Heart right ventricle (tissue), 16 donors: ENCODE results near the gene TAF11L4. TPM values are rescaled to one million over a fixed set of nuclear protein-coding genes. Genes with fewer than 3 reads are reported as not detected.
"Not testable (repeated sequence)": the region's sequence is repeated elsewhere in the genome, so short reads cannot be mapped to it uniquely, and the experiment has no call there.

ENCODE experiments used
- ATAC-seq, 8 donors: fragments of 200-7000 bp; cut with Tn5 transposase; one replicate each; pipeline ENCODE4 v1.9.1; 2020; ENCODE audit warnings: mild to moderate bottlenecking in 8 of 8, moderate library complexity in 8 of 8, moderate number of reproducible peaks in 1 of 8
- DNase-seq, 2 donors: peaks; one replicate each; pipeline ENCODE4 v3.0.0-alpha.2; 2020
- H3K27ac ChIP-seq, 10 donors: fragments of 200-600 bp; sonication (generic) in 2 of 10; one replicate each; pipeline versions ENCODE4 v1.5.0 to v1.8.0; 2020 to 2022; ENCODE audit warnings: mild to moderate bottlenecking in 3 of 10
- H3K27me3 ChIP-seq, 7 donors: fragments of 200-600 bp; one replicate each; pipeline ENCODE4 v1.8.0; 2021 to 2022; ENCODE audit warnings: mild to moderate bottlenecking in 2 of 7
- H3K36me3 ChIP-seq, 9 donors: fragments of 200-600 bp; sonication (generic) in 1 of 9; one replicate each; pipeline versions ENCODE4 v1.5.0 to v1.8.0; 2020 to 2022; ENCODE audit warnings: mild to moderate bottlenecking in 2 of 9
- H3K4me1 ChIP-seq, 9 donors: fragments of 200-600 bp; sonication (generic) in 1 of 9; one replicate each; pipeline versions ENCODE4 v1.5.0 to v1.8.0; 2020 to 2022; ENCODE audit warnings: mild to moderate bottlenecking in 4 of 9
- H3K4me3 ChIP-seq, 10 donors: fragments of 200-600 bp; sonication (generic) in 2 of 10; one replicate each; pipeline versions ENCODE4 v1.5.0 to v1.8.0; 2020 to 2022; ENCODE audit warnings: mild to moderate bottlenecking in 7 of 10, moderate library complexity in 2 of 10
- H3K9me3 ChIP-seq, 11 donors: fragments of 200-600 bp in 10 of 11; sonication (generic) in 2 of 11; one replicate each; pipeline versions ENCODE4 v1.5.0 to v1.8.0; 2013 to 2022; ENCODE audit warnings: mild to moderate bottlenecking in 2 of 11, control low read depth in 1 of 11, moderate library complexity in 1 of 11
- WGBS, 2 donors: extraction: QIAGEN DNeasy Blood & Tissue Kit; methylation state at CpG; one replicate each; pipeline ENCODE4 v1.1.7; 2013; ENCODE audit warnings: inconsistent platforms in 1 of 2; 5-methylcytosine and 5-hydroxymethylcytosine counted together
- intact Hi-C, 10 donors: fragments of 100-400 bp; cut with DNase I; formaldehyde crosslinking; loops; one replicate each; pipeline versions ENCODE4 v1.11.1 to v1.14.2; 2022
- long read RNA-seq, 3 donors: library from polyadenylated mRNA; unstranded; transcript quantifications; one replicate each; pipeline ENCODE4 v2.0.0, GENCODE V29; 2020 to 2021
- polyA plus RNA-seq, 2 donors: library from polyadenylated mRNA; stranded (reverse); fragments of 200-250 nt; gene quantifications; one replicate each; pipeline ENCODE4 v1.2.3, GENCODE V29; 2013
- total RNA-seq, 10 donors: library from RNA; stranded (reverse); fragmentation: NEBNext Ultra II Directional in 3 of 10; extraction: Animal tissue kit (Norgen Biotek cat#: 25700) in 3 of 10; gene quantifications; one replicate each; pipeline versions ENCODE4 v1.2.1 to v1.2.4, GENCODE V29; 2021 to 2023
- TF ChIP-seq, protein P1 (sequence below), 9 donors: fragments of 200-600 bp; sonication (generic) in 2 of 9; IDR thresholded peaks; one replicate each; pipeline versions ENCODE4 v1.5.0 to v1.8.0; 2021 to 2022; ENCODE audit warnings: antibody characterized with exemption in 9 of 9, mild to moderate bottlenecking in 5 of 9, moderate library complexity in 1 of 9
- donor health status: Arrhythmogenic right ventricular cardiomyopathy.
- donor health status: ischemic (EF 13 %, LVEDD 7.1; RV severe dilation, severe dysfunction).
- donor health status: healthy with polysubstance abuse.
- donor health status: DM: no; HTN: yes; CAD: no.
- donor health status: DM: no; HTN: no; CAD: no.
- donor health status: ischemic (EF 25% LVEDD 6.9; RV normal size, moderate dysfunction).
- donor health status: ischemic (EF 25% LVEDD 5.7; RV mildly dilated, moderate dysfunction).
- donor health status: healthy.
- donor health status: DM: yes; HTN: yes; CAD: no.
- donor health status: Ischemic cardiomyopathy.
- donor health status: ischemic (EF 35%, LVEDD 5.7; RV mildly dilated, moderate dysfunction).
- donor health status: nonischemic (EF 11% LVEDD 7.7; RV severe dilation, severe dysfunction).
- donor health status: DM: yes; HTN: yes; CAD: no.
- donor health status: PGD.
- donor health status: ischemic (EF 29% LVEDD 5.4; RV normal size, mild dysfunction).
- donor health status: nonischemic (EF 23%, LVEDD 6.1; RV moderate dilation, normal function).

Gene TAF11L4
- total RNA-seq, result not detected
- polyA plus RNA-seq, result not detected
- long read RNA-seq, donor 1, result 0 reads
- long read RNA-seq, donor 2, result 0 reads
- long read RNA-seq, donor 3, result 0 reads

GRCh38 chr5:17521501-17521900 lies at the start of gene TAF11L4:
Gene TAF11L4 (plus strand): TSS chr5:17521801.
- H3K27ac ChIP-seq, H3K36me3 ChIP-seq, intact Hi-C loops, H3K27me3 ChIP-seq, DNase-seq, H3K4me1 ChIP-seq, H3K4me3 ChIP-seq, ATAC-seq: not testable (repeated sequence)
- H3K9me3 ChIP-seq, result peaks cover 0 to 13% (median 0%) of the 10 kb centered on the region in 11 donors
- no CpG with 5 or more reads among the region's 15 CpGs for WGBS, 2 donors

GRCh38 chr5:17475064-17475463 lies 46.5 kb upstream of the TAF11L4 start:
- H3K4me1 ChIP-seq, DNase-seq, intact Hi-C loops, H3K9me3 ChIP-seq, H3K27ac ChIP-seq, H3K4me3 ChIP-seq, H3K36me3 ChIP-seq, ATAC-seq, H3K27me3 ChIP-seq: not testable (repeated sequence)

- TF ChIP-seq, protein P1, sequence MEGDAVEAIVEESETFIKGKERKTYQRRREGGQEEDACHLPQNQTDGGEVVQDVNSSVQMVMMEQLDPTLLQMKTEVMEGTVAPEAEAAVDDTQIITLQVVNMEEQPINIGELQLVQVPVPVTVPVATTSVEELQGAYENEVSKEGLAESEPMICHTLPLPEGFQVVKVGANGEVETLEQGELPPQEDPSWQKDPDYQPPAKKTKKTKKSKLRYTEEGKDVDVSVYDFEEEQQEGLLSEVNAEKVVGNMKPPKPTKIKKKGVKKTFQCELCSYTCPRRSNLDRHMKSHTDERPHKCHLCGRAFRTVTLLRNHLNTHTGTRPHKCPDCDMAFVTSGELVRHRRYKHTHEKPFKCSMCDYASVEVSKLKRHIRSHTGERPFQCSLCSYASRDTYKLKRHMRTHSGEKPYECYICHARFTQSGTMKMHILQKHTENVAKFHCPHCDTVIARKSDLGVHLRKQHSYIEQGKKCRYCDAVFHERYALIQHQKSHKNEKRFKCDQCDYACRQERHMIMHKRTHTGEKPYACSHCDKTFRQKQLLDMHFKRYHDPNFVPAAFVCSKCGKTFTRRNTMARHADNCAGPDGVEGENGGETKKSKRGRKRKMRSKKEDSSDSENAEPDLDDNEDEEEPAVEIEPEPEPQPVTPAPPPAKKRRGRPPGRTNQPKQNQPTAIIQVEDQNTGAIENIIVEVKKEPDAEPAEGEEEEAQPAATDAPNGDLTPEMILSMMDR (IDR thresholded peaks at IDR 0.05), result no peak
- Histone ChIP-seq H3K4me3 (no peak overlapping the region), H3K27ac (no peak overlapping the region), H3K27me3 (peaks cover 0 to 6% (median 0%) of the 10 kb centered on the region in 7 donors), H3K36me3 (no peaks in the 10 kb centered on the region), H3K9me3 (no peaks in the 10 kb centered on the region), H3K4me1 (no peaks in the 10 kb centered on the region)
- intact Hi-C loops, result no loop called here
- DNase-seq (no peak), ATAC-seq (no peak)
- WGBS, 2 donors, result 51 to 64% methylated on average over 3 of the region's 3 CpGs
Observed at GRCh38 chr5:17477043-17477442, 44.6 kb upstream of the TAF11L4 start.

- H3K27ac ChIP-seq, result no peak overlapping the region
- no peaks in the 10 kb centered on the region for H3K4me1 ChIP-seq
- intact Hi-C loops, result no loop called here
- no peak overlapping the region for H3K4me3 ChIP-seq
- peaks cover 0 to 6% (median 0%) of the 10 kb centered on the region in 7 donors for H3K27me3 ChIP-seq
- DNase-seq, result no peak
- no peaks in the 10 kb centered on the region for H3K9me3 ChIP-seq
- no peak for ATAC-seq
- 51 to 55% methylated on average over 7 of the region's 7 CpGs for WGBS, 2 donors
- TF ChIP-seq, protein P1 (IDR thresholded peaks at IDR 0.05), result no peak
- no peaks in the 10 kb centered on the region for H3K36me3 ChIP-seq
Observed at GRCh38 chr5:17477573-17478265, 43.9 kb upstream of the TAF11L4 start.

DNA sequence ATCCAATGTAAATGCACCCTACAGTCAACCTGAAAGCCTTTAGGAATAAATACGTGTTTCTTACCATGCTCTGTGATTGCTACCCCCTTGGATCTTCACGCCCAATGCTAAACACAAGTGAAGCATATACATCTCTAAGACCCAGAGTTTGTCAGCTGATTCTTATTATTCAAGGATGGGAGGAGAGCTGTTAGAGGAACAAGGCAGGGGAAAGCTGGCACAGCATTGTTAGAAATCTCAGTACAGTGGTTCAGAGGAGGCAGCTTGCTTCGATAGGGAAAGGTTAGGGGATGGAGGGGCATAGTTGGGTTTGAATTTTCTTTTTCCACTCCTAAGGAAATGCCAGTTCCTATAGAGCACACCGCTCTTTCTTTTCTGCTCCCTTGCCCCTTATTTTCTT lies 40.2 kb upstream of the TAF11L4 start:
- intact Hi-C loops, result no loop called here
- DNase-seq (no peak), ATAC-seq (no peak)
- TF ChIP-seq, protein P1 (IDR thresholded peaks at IDR 0.05), result no peak
- WGBS, 2 donors, result 63% methylated on average over 4 of the region's 4 CpGs
- no peaks in the 10 kb centered on the region for H3K4me1 ChIP-seq
- no peaks in the 10 kb centered on the region for H3K36me3 ChIP-seq
- H3K27ac ChIP-seq, result no peak overlapping the region
- H3K27me3 ChIP-seq, result peaks cover 0 to 7% (median 4%) of the 10 kb centered on the region in 7 donors
- H3K9me3 ChIP-seq, result no peaks in the 10 kb centered on the region
- no peak overlapping the region for H3K4me3 ChIP-seq
